ENCODE results near the gene SLC17A5. TPM values are rescaled to one million over a fixed set of nuclear protein-coding genes. Genes with fewer than 3 reads are reported as not detected.

SLC17A5 gene
- total and polyA plus RNA-seq, 9 of the 15 experiments (the other 6 are each of a cell fraction or from before 2014, with no cell fraction given): 1.3 to 7.2 (median 3.4) TPM

GRCh38 chr6:73653571-73654424, at the start of gene SLC17A5 (continued):
- TF ChIP-seq TFAP4 (CRISPR knock-in tag; IDR thresholded peaks at IDR 0.05; ENCODE audit: borderline replicate concordance): peak; percentile 41; the same call in 1 of the 2 replicates
- no peak for TF ChIP-seq STAT5A (IDR thresholded peaks at IDR 0.05; ENCODE audit: borderline replicate concordance, low read length)
- TF ChIP-seq TARDBP (IDR thresholded peaks at IDR 0.05): no peak
- TF ChIP-seq ZBTB2 (IDR thresholded peaks at IDR 0.05): peak; percentile 17; the same call in 1 of the 2 replicates
- 0 out of 2 replicates have a peak, but pooled peaks have one; percentile 7 for TF ChIP-seq ARID1B (IDR thresholded peaks at IDR 0.05)
- TF ChIP-seq HNRNPL (IDR thresholded peaks at IDR 0.05; ENCODE audit: low read depth, low read length): 0 out of 2 replicates have a peak, but pooled peaks have one; percentile 47
- TF ChIP-seq NCOA6 (IDR thresholded peaks at IDR 0.05): peak; percentile 72
- TF ChIP-seq TAF15 (IDR thresholded peaks at IDR 0.05; ENCODE audit: low read depth, low read length): no peak
- no peak for TF ChIP-seq ID3 (CRISPR knock-in tag; IDR thresholded peaks at IDR 0.05)
- TF ChIP-seq ID3 (tag; IDR thresholded peaks at IDR 0.05): no peak
- TF ChIP-seq SMARCA5 (IDR thresholded peaks at IDR 0.05): no peak
- TF ChIP-seq ZNF77 (CRISPR knock-in tag; IDR thresholded peaks at IDR 0.05): no peak
- no peak for TF ChIP-seq C11orf30 (IDR thresholded peaks at IDR 0.05; ENCODE audit: low read depth)
- no peak for TF ChIP-seq PPARD (CRISPR knock-in tag; IDR thresholded peaks at IDR 0.05)
- TF ChIP-seq ZNF124 (CRISPR knock-in tag; IDR thresholded peaks at IDR 0.05): no peak
- TF ChIP-seq ZBTB49 (CRISPR knock-in tag; IDR thresholded peaks at IDR 0.05; ENCODE audit: borderline replicate concordance): no peak
- no peak for TF ChIP-seq MTA2 (IDR thresholded peaks at IDR 0.05; ENCODE audit: low read depth)
- no peak for TF ChIP-seq SREBF2 (CRISPR knock-in tag; IDR thresholded peaks at IDR 0.05)
- TF ChIP-seq NR2C1 (IDR thresholded peaks at IDR 0.05): no peak
- TF ChIP-seq NR2C1 (tag; IDR thresholded peaks at IDR 0.05): no peak
- TF ChIP-seq POLR2H (tag; IDR thresholded peaks at IDR 0.05; ENCODE audit: low read depth): peak; percentile 31; the same call in 1 of the 2 replicates
- no peak for TF ChIP-seq SP2 (IDR thresholded peaks at IDR 0.05; ENCODE audit: extremely low read depth, low read depth, low read length, poor library complexity, severe bottlenecking)
- TF ChIP-seq GTF2F1 (IDR thresholded peaks at IDR 0.05; ENCODE audit: low read depth, low read length): no peak
- peak; percentile 61; the same call in 1 of the 2 replicates for TF ChIP-seq EP400 (IDR thresholded peaks at IDR 0.05)
- TF ChIP-seq ILF3 (IDR thresholded peaks at IDR 0.05; ENCODE audit: borderline replicate concordance): no peak; the same call in 1 of the 2 replicates
- no peak for TF ChIP-seq NR2F6 (CRISPR knock-in tag; IDR thresholded peaks at IDR 0.05)

Data from K562 (cell line).